Measurements from ENCODE around the gene HOXA3.

DNA sequence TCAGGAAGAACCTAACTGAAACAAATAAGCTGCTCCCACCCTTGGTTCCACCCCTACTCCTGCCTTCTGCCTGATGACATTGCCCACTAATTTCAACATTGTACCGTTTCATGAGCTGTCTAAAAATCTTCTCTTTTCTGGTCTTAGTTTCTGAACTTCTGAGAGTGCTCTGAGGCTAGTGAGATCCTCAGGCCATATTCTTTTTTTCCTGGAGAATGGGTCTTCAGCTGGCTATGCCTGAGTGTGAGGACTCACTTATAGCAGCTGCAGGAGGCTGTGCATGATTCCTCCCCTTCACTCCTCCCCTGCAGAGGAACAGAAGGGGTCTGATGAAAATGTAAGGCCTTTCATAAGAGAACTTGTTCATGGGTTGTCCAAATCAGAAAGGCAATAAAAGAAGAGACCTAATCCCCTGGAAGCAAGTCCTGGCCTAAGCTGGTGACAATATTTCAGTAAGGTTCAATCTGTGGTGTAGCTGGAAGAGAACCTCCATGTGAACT lies 32.9 kb downstream of the HOXA3 start:
- TF ChIP-seq TCF7L2 (IDR thresholded peaks at IDR 0.05; ENCODE audit: borderline replicate concordance, extremely low read depth, insufficient read depth, insufficient read length) (no peak), EGR1 (IDR thresholded peaks at IDR 0.05; ENCODE audit: low read depth) (no peak), RAD21 (IDR thresholded peaks at IDR 0.05; ENCODE audit: low read depth) (no peak), ZBTB33 (IDR thresholded peaks at IDR 0.05; ENCODE audit: extremely low read depth, insufficient replicate concordance, low read length) (no peak), JUND (IDR thresholded peaks at IDR 0.05) (no peak), POLR2A (IDR thresholded peaks at IDR 0.05; ENCODE audit: borderline replicate concordance, extremely low read depth, insufficient read depth, insufficient read length) (no peak), SIN3A (IDR thresholded peaks at IDR 0.05; ENCODE audit: low read depth) (no peak), FOSL1 (IDR thresholded peaks at IDR 0.05; ENCODE audit: low read depth) (no peak), EZH2 (IDR thresholded peaks at IDR 0.05) (no peak), SP1 (IDR thresholded peaks at IDR 0.05; ENCODE audit: low read depth) (no peak)
- TF ChIP-seq, protein P1, sequence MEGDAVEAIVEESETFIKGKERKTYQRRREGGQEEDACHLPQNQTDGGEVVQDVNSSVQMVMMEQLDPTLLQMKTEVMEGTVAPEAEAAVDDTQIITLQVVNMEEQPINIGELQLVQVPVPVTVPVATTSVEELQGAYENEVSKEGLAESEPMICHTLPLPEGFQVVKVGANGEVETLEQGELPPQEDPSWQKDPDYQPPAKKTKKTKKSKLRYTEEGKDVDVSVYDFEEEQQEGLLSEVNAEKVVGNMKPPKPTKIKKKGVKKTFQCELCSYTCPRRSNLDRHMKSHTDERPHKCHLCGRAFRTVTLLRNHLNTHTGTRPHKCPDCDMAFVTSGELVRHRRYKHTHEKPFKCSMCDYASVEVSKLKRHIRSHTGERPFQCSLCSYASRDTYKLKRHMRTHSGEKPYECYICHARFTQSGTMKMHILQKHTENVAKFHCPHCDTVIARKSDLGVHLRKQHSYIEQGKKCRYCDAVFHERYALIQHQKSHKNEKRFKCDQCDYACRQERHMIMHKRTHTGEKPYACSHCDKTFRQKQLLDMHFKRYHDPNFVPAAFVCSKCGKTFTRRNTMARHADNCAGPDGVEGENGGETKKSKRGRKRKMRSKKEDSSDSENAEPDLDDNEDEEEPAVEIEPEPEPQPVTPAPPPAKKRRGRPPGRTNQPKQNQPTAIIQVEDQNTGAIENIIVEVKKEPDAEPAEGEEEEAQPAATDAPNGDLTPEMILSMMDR (IDR thresholded peaks at IDR 0.05 in 2 of 3, conservative IDR thresholded peaks at IDR 0.05 in 1 of 3; ENCODE audit: borderline replicate concordance in 1 of 3, insufficient read depth in 1 of 3, low read depth in 2 of 3, low read length in 2 of 3), result no peak

Measured in HCT116 (cell line).